ENCODE data around the gene EFHC2.

GRCh38 chrX:44239036-44239435 is 104.4 kb downstream of the EFHC2 start:
- TF ChIP-seq CTCF (IDR thresholded peaks at IDR 0.05 in 8 of 11, conservative IDR thresholded peaks at IDR 0.05 in 3 of 11) (no peak), POLR2A (IDR thresholded peaks at IDR 0.05) (no peak)
